Testis (tissue), 2 donors: ENCODE data around the gene SSR1.

Experiments
- CTCF ChIP-seq, 3 experiments: fragments of 450-650 bp in 2 of 3; fragments of 200-600 bp in 1 of 3; sonication (generic) in 1 of 3; IDR thresholded peaks; one replicate each; pipeline ENCODE4 v1.5.1; 2016 to 2019; ENCODE audit warnings: antibody characterized with exemption in 3 of 3, mild to moderate bottlenecking in 2 of 3, moderate library complexity in 1 of 3
- POLR2A ChIP-seq: fragments of 450-650 bp; IDR thresholded peaks from one replicate; pipeline ENCODE4 v1.6.1; 2017; ENCODE audit warnings: antibody characterized with exemption, mild to moderate bottlenecking, moderate library complexity

DNA sequence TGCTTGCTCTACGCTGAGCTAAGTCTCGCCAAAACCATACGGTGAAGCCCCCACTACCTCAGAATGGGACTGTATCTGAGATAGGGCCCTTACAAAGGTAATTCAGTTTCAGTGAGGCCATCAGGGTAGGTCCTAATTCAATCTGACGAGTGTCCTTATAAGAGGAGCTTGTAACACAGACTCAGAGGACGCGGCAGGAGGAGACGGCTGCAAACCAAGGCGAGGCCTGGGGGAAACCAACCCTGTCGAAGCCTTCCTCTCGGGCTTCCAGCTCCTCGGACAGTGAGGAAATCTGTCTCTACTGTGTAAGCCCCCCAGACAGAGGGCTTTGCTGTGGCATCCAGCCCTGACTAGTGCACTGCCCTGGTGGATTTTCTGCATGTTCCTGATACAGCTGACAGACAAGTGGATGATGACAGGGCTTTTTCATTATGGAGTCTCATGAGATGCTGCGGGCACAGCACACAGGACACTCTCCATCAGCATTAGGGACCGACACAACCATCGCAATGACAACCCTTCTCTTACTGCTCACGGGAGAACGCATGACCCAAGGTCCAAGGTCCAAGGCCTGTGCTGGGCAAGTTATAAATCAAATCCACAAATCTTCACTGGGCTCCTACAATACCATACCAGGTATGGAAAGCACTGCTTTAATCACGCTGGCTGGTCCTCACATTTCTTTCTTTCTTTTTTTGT is 48.2 kb downstream of the SSR1 start:
- TF ChIP-seq POLR2A: no peak
- no peak for TF ChIP-seq CTCF (IDR thresholded peaks at IDR 0.05)
